GF-D8 (cell line): ENCODE results near the gene RALGDS.

Experiments
- DNase-seq: peaks from one replicate; lab custom pipeline; 2025; lab: John Stamatoyannopoulos, UW

The RALGDS gene

GRCh38 chr9:133134388-133135145 is 13.5 kb upstream of the RALGDS start:
- no peak for DNase-seq

- DNase-seq: peak; percentile 7
Measured at GRCh38 chr9:133133681-133134387, 12.8 kb upstream of the RALGDS start.

- no peak for DNase-seq
Measured at GRCh38 chr9:133132174-133132573, 11.1 kb upstream of the RALGDS start.

- no peak for DNase-seq
Measured at GRCh38 chr9:133131506-133131905, 10.5 kb upstream of the RALGDS start.

GRCh38 chr9:133130685-133131244 is 9.7 kb upstream of the RALGDS start:
- DNase-seq: no peak

GRCh38 chr9:133129001-133129795 is 8.2 kb upstream of the RALGDS start:
- no peak for DNase-seq

- no peak for DNase-seq
Measured at GRCh38 chr9:133128152-133128551, 7.1 kb upstream of the RALGDS start.

- DNase-seq: no peak
Measured at GRCh38 chr9:133127340-133127981, 6.4 kb upstream of the RALGDS start.

GRCh38 chr9:133126697-133127339 is 5.8 kb upstream of the RALGDS start:
- no peak for DNase-seq

GRCh38 chr9:133125941-133126696 is 5.1 kb upstream of the RALGDS start:
- peak; percentile 58 for DNase-seq

GRCh38 chr9:133124907-133125275 is 3.9 kb upstream of the RALGDS start:
- no peak for DNase-seq

- DNase-seq: peak; percentile 24
Measured at GRCh38 chr9:133124123-133124906, 3.3 kb upstream of the RALGDS start.

- DNase-seq: no peak
Measured at GRCh38 chr9:133122935-133123611, 2.0 kb upstream of the RALGDS start.

GRCh38 chr9:133122605-133122934 is 1.5 kb upstream of the RALGDS start:
- DNase-seq: no peak

- peak; percentile 83 for DNase-seq
Measured at GRCh38 chr9:133121915-133122550, 993 bp upstream of the RALGDS start.

GRCh38 chr9:133120501-133121197 is 391 bp downstream of the RALGDS start:
- DNase-seq: no peak

- DNase-seq: no peak
Measured at GRCh38 chr9:133119846-133120500, 1.1 kb downstream of the RALGDS start.
